ENCODE measurements around the gene PLET1.

DNA sequence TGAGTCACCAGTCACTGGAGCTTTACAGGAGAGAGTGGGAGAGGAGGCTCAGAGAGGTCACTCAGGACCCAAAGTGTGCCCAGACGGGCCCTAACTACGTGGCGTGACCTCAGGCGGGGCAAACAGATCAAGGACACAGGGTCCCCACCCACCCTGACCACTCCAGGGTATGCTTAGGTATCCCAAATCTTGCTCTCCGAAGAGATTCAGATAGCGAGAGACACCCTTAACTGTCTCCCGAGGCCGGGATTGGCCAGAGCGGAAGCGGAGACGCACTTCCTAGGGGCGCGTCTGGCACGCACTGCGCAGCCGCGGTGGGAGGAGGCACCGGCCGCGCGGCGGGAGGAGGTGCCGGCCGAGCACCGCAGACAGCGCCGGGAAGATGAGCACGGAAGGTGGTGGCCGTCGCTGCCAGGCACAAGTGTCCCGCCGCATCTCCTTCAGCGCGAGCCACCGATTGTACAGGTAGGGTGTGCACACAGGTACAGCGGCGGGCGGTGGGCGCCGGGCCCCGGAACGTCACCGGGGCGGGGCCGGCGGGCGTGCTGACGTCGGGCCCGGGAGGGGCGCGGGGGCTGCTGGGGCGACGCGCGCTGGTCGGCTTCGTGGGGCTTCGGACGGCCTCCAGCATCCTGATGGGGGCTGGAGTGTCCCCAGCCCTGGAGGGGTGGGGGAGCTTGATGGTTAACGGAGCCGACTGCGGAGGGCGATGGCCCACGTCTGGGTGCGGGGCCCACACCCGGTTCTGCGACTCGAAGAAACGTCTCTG is 34.4 kb downstream of the PLET1 start, which contains the start of gene PTS:
- TF ChIP-seq POLR2A (IDR thresholded peaks at IDR 0.05; ENCODE audit: low read depth, low read length) (peak; percentile 92), POLR2AphosphoS5 (IDR thresholded peaks at IDR 0.05; ENCODE audit: low read depth, low read length) (peak; percentile 93), TAF1 (IDR thresholded peaks at IDR 0.05; ENCODE audit: borderline replicate concordance, low read depth, low read length) (peak; percentile 57; the same call in 1 of the 2 replicates)

Measured in GM12892 (cell line).